Nephron progenitor cell (in vitro differentiated cells): ENCODE measurements around the gene UCK2.
A peak's percentile ranks its signal among the peaks of the same experiment; 100 is the strongest.

Experiments used
- DNase-seq: peaks from one replicate; pipeline ENCODE4 v3.0.0; 2021
- H3K27ac Mint-ChIP-seq: 2 replicates; pipeline ENCODE4 v1.8.0; 2021; ENCODE audit warnings: mild to moderate bottlenecking, moderate library complexity, mixed read lengths
- H3K27me3 Mint-ChIP-seq: 2 replicates; pipeline ENCODE4 v1.8.0; 2021; ENCODE audit warnings: mild to moderate bottlenecking, low read depth, mixed read lengths; ENCODE audit not compliant: poor library complexity
- H3K36me3 Mint-ChIP-seq: 2 replicates; pipeline ENCODE4 v1.8.0; 2021; ENCODE audit warnings: low read depth, mixed read lengths
- H3K4me1 Mint-ChIP-seq: 2 replicates; pipeline ENCODE4 v1.8.0; 2021; ENCODE audit warnings: mixed read lengths
- H3K4me3 Mint-ChIP-seq: 2 replicates; pipeline ENCODE4 v1.8.0; 2021; ENCODE audit warnings: mild to moderate bottlenecking, moderate library complexity, mixed read lengths
- H3K9me3 Mint-ChIP-seq: 2 replicates; pipeline ENCODE4 v1.8.0; 2021; ENCODE audit warnings: mild to moderate bottlenecking, moderate library complexity, mixed read lengths
- TF ChIP-seq, protein P1 (sequence below): fragments of 200-600 bp; sonication (generic); IDR thresholded peaks from 2 replicates; pipeline ENCODE4 v1.5.0; 2021; ENCODE audit warnings: antibody characterized with exemption

Gene UCK2

DNA sequence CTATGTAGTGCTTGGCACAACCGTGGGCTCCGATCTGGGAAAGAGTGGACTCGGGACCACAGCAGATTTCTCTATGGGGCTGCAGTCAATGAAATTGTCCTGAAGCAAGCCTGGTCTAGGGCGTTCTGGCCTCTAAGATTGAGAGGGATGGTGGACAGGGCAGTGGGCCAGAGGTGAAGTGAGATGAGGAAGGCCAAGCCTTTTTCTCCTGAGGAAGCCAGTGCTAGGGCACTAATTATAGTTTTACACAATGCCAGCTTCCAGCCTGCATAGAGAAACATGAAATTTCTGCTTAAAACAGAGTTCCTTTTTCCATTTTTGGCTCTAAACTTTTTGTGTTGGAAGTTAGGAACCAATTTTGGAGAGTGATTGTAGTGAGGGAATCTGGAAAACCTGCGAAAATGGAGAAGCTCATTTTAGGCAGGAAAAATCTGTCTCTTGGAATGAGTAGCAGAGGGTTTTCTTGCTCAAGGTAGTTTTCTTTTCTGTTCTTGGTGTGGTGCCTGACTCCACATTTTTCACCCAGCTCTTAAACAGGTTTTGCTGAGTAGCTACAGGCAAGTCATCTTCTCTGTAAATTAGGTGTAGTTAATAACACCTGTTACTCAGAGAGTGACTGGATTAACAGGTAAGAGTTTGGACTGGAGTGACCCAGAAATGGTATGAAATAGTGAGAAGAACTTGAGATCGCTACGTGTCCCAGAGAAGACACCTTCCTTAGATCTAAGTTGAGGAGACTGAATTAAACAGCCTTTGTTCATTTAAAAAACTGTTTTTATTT lies 22.1 kb downstream of the UCK2 start:
- Mint-ChIP-seq H3K27ac (peak overlapping the region; percentile 78), H3K27me3 (no peaks in the 10 kb centered on the region), H3K36me3 (peaks cover 51% of the 10 kb centered on the region), H3K4me1 (peaks cover 44% of the 10 kb centered on the region), H3K4me3 (no peak overlapping the region), H3K9me3 (peaks cover 17% of the 10 kb centered on the region)
- no peak for DNase-seq
- TF ChIP-seq, protein P1, sequence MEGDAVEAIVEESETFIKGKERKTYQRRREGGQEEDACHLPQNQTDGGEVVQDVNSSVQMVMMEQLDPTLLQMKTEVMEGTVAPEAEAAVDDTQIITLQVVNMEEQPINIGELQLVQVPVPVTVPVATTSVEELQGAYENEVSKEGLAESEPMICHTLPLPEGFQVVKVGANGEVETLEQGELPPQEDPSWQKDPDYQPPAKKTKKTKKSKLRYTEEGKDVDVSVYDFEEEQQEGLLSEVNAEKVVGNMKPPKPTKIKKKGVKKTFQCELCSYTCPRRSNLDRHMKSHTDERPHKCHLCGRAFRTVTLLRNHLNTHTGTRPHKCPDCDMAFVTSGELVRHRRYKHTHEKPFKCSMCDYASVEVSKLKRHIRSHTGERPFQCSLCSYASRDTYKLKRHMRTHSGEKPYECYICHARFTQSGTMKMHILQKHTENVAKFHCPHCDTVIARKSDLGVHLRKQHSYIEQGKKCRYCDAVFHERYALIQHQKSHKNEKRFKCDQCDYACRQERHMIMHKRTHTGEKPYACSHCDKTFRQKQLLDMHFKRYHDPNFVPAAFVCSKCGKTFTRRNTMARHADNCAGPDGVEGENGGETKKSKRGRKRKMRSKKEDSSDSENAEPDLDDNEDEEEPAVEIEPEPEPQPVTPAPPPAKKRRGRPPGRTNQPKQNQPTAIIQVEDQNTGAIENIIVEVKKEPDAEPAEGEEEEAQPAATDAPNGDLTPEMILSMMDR: no peak

DNA sequence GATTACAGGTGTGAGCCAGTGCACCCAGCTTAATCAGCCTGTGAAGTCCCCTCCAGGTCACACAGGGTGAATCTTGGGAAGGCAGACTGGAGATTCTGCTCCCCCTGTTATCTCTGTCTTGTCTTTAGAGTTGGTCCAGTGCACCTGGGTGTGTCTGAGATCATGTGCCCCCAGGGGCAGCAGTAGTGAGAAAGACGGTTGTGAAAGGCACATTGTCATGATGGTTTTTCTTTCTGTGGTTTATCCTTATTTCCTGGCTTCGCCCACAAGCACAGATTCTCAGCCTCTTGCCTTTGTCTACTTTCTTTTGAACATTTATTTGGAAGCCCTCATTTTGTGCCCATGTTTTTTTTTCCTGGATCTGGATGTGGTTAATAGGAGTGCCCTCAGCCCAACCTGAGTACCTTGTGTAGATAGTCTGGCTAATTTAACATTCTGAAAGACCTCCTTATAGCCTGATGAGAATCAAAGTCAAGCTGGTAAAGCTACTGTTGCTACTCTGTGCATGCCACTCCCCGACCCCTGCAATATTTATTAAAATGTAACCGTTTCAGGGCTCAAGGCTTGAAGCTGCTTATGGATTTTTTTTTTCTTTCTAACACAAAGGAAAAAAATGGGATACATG lies 23.7 kb downstream of the UCK2 start:
- TF ChIP-seq, protein P1: no peak
- H3K9me3 Mint-ChIP-seq: peaks cover 17% of the 10 kb centered on the region
- no peak overlapping the region for H3K27ac Mint-ChIP-seq
- H3K4me3 Mint-ChIP-seq: no peak overlapping the region
- DNase-seq: no peak
- no peaks in the 10 kb centered on the region for H3K27me3 Mint-ChIP-seq
- H3K36me3 Mint-ChIP-seq: peaks cover 51% of the 10 kb centered on the region
- H3K4me1 Mint-ChIP-seq: peaks cover 46% of the 10 kb centered on the region

DNA sequence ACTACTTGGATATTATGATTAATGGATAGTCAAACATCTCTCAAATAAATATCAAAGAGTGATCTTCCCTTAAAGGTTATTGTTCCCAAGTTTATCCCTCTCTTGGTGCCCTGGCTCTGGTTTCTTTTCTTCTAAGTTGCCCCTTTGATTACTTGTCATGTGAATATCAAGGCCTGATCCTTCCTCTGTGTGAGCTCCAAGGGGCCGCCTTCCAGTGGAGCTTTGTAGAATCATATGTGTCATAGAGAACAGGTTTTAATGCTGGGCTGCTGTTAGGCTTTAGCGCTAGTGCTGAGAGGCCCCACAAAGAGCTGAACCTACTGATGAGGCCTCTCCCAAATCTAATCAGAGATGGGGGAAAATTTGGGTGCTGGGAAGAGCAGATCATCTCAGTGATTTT lies 25.5 kb downstream of the UCK2 start:
- no peak for DNase-seq
- Mint-ChIP-seq H3K36me3 (peaks cover 46% of the 10 kb centered on the region), H3K27me3 (no peaks in the 10 kb centered on the region), H3K4me3 (no peak overlapping the region), H3K9me3 (peaks cover 12% of the 10 kb centered on the region), H3K4me1 (peaks cover 60% of the 10 kb centered on the region), H3K27ac (peak overlapping the region; percentile 46)
- TF ChIP-seq, protein P1: no peak

DNA sequence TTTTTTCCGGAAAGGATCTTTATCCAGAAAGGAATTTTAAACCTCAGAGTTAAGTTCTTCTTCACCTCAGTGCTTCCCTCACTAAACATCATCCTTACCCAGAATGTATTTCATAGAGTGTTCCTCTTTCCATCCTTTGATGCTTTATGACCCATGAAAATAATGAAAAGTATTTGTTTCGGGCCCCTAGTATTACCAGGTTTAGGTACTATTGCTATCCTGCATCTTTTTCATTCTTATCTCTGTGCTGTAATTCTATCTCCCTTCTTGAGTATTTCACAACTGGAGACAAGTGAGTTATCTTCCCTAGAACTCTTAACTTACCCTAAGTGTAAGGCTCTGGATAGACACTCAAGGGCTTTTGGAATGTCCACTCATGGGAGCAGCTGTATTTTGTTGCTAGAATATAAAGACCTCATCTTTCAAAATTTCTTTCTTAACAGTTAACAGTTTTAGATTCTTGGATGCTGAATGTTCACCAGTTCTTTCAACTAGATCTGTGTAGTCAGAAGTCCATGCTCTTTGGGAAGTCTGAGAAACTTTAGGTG lies 26.2 kb downstream of the UCK2 start:
- H3K9me3 Mint-ChIP-seq: peaks cover 7% of the 10 kb centered on the region
- no peak for DNase-seq

DNA sequence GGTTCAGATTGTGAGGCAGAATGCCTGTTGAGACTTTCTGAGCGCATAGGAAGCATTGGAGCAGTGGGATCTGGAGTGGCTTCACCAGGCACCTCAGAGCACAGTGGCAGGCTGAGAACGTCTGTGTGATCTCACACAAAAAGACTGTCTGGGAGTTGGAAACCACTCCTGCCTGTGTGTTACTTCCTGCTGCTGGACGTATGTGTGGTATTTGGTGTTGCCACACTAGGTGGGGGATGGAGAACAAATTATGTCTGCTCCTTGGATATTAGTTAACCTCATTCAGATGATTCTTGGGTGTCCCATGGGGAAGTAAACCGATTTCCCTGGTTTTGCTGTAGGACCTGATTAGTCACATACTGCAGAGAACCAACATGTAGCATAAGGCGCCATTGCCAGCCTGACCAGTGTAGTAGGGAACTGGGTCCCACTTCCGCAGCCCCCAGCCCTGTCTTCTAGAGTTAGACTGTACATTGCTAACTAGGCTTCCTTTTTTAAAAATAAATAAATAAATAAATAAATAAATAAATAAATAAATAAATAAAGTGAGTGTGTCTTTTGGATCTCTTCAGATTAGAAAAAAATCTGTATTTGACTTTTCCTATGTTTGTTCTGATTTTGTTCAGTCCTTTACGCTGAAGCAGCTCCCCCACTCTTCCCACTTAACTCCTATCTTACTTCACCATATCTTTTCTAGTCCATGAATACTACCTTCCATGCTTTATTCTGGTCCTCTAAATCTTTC lies 26.9 kb downstream of the UCK2 start:
- H3K4me1 Mint-ChIP-seq: peaks cover 71% of the 10 kb centered on the region
- peaks cover under 1% of the 10 kb centered on the region for H3K9me3 Mint-ChIP-seq
- H3K36me3 Mint-ChIP-seq: peaks cover 42% of the 10 kb centered on the region
- H3K27ac Mint-ChIP-seq: peak overlapping the region; percentile 76
- no peak for DNase-seq
- TF ChIP-seq, protein P1: no peak
- H3K4me3 Mint-ChIP-seq: no peak overlapping the region
- no peaks in the 10 kb centered on the region for H3K27me3 Mint-ChIP-seq

More for the DNA sequence above, 26.2 kb downstream of the UCK2 start:
- Mint-ChIP-seq H3K27ac (peak overlapping the region; percentile 76), H3K4me1 (peaks cover 67% of the 10 kb centered on the region), H3K27me3 (no peaks in the 10 kb centered on the region), H3K36me3 (peaks cover 43% of the 10 kb centered on the region), H3K4me3 (no peak overlapping the region)
- TF ChIP-seq, protein P1: no peak
